Osteoblast (primary cell): Measurements from ENCODE around the gene MC2R. TPM values are rescaled to one million over a fixed set of nuclear protein-coding genes. Genes with fewer than 3 reads are reported as not detected.

Source experiments
- DNase-seq: peaks from one replicate; pipeline ENCODE4 v3.0.0; 2011; ENCODE audit warnings: low spot score, mixed read lengths; ENCODE audit not compliant: insufficient read length; ENCODE audit errors: missing footprints
- H2AFZ ChIP-seq: 2 replicates; pipeline ENCODE4 v1.6.0; 2011; ENCODE audit warnings: mild to moderate bottlenecking, low read length
- H3K27ac ChIP-seq: 2 replicates; pipeline ENCODE4 v1.5.1; 2011; ENCODE audit warnings: mild to moderate bottlenecking, low read depth, low read length, moderate library complexity
- H3K27me3 ChIP-seq: 2 replicates; pipeline ENCODE4 v1.6.0; 2012; ENCODE audit warnings: mild to moderate bottlenecking, control low read depth, inconsistent platforms, low read length, moderate library complexity; ENCODE audit not compliant: insufficient read depth
- H3K36me3 ChIP-seq: 2 replicates; pipeline ENCODE4 v1.5.1; 2011; ENCODE audit warnings: mild to moderate bottlenecking, low read length, control low read depth, moderate library complexity; ENCODE audit not compliant: insufficient read depth
- H3K4me1 ChIP-seq: 2 replicates; pipeline ENCODE4 v1.5.1; 2011; ENCODE audit warnings: mild to moderate bottlenecking, low read length, control low read depth, moderate library complexity; ENCODE audit not compliant: insufficient read depth
- H3K4me2 ChIP-seq: 2 replicates; pipeline ENCODE4 v1.6.0; 2011; ENCODE audit warnings: mild to moderate bottlenecking, low read length; ENCODE audit not compliant: insufficient read depth
- H3K4me3 ChIP-seq: fragments of 200-600 bp; sonication (generic); 3 replicates; pipeline ENCODE4 v1.5.1; 2012; ENCODE audit warnings: mild to moderate bottlenecking, low read length, inconsistent platforms; ENCODE audit not compliant: insufficient read depth
- H3K79me2 ChIP-seq: 2 replicates; pipeline ENCODE4 v1.6.0; 2012; ENCODE audit warnings: mild to moderate bottlenecking, low read length, control low read depth, inconsistent platforms; ENCODE audit not compliant: insufficient read depth
- H3K9me3 ChIP-seq: 2 replicates; pipeline ENCODE4 v1.5.1; 2011; ENCODE audit warnings: low read depth, low read length, control low read depth
- H4K20me1 ChIP-seq: 2 replicates; pipeline ENCODE4 v1.6.0; 2012; ENCODE audit warnings: mild to moderate bottlenecking, low read length, control low read depth; ENCODE audit not compliant: insufficient read depth
- CTCF ChIP-seq: IDR thresholded peaks from 2 replicates; pipeline ENCODE4 v1.5.1; 2011; ENCODE audit warnings: mild to moderate bottlenecking, low read depth, low read length, moderate library complexity; ENCODE audit errors: extremely low read depth
- total RNA-seq: library from RNA; depleted of rRNA; stranded (reverse); fragments of >200 nt; gene quantifications from 2 replicates; pipeline ENCODE4 v1.2.3, GENCODE V29; 2012

Gene MC2R
- total RNA-seq, 1 donor = not detected

- Histone ChIP-seq H3K4me3 (no peak overlapping the region), H3K4me2 (no peak overlapping the region), H3K27me3 (no peaks in the 10 kb centered on the region), H3K27ac (no peak overlapping the region), H4K20me1 (no peaks in the 10 kb centered on the region), H2AFZ (no peak overlapping the region), H3K79me2 (no peaks in the 10 kb centered on the region), H3K36me3 (no peaks in the 10 kb centered on the region), H3K4me1 (no peaks in the 10 kb centered on the region), H3K9me3 (no peaks in the 10 kb centered on the region)
- DNase-seq = no peak
- TF ChIP-seq CTCF = no peak
Observed at GRCh38 chr18:13915995-13916431, 677 bp upstream of the MC2R start.

- no peak overlapping the region for H3K4me3 ChIP-seq
- H3K4me1 ChIP-seq = no peaks in the 10 kb centered on the region
- no peak overlapping the region for H3K4me2 ChIP-seq
- no peaks in the 10 kb centered on the region for H3K79me2 ChIP-seq
- TF ChIP-seq CTCF = no peak
- H3K36me3 ChIP-seq = no peaks in the 10 kb centered on the region
- no peak overlapping the region for H3K27ac ChIP-seq
- no peaks in the 10 kb centered on the region for H4K20me1 ChIP-seq
- H2AFZ ChIP-seq = no peak overlapping the region
- no peak for DNase-seq
- no peaks in the 10 kb centered on the region for H3K27me3 ChIP-seq
- H3K9me3 ChIP-seq = no peaks in the 10 kb centered on the region
Observed at GRCh38 chr18:13914756-13915155, 580 bp downstream of the MC2R start.

- Histone ChIP-seq H3K4me3 (no peak overlapping the region), H3K79me2 (no peaks in the 10 kb centered on the region), H3K4me1 (no peaks in the 10 kb centered on the region), H4K20me1 (no peaks in the 10 kb centered on the region), H2AFZ (no peak overlapping the region), H3K27me3 (no peaks in the 10 kb centered on the region), H3K36me3 (no peaks in the 10 kb centered on the region), H3K27ac (no peak overlapping the region), H3K4me2 (no peak overlapping the region), H3K9me3 (no peaks in the 10 kb centered on the region)
- TF ChIP-seq CTCF = no peak
- no peak for DNase-seq
Observed at GRCh38 chr18:13914170-13914569, 1.2 kb downstream of the MC2R start.

GRCh38 chr18:13913205-13913604 is 2.1 kb downstream of the MC2R start:
- DNase-seq = no peak

More at GRCh38 chr18:13913205-13913604, 2.1 kb downstream of the MC2R start:
- no peaks in the 10 kb centered on the region for H4K20me1 ChIP-seq
- no peak overlapping the region for H3K4me2 ChIP-seq
- no peak overlapping the region for H3K4me3 ChIP-seq
- H3K36me3 ChIP-seq = no peaks in the 10 kb centered on the region
- H3K79me2 ChIP-seq = no peaks in the 10 kb centered on the region
- H3K27ac ChIP-seq = no peak overlapping the region
- H3K4me1 ChIP-seq = no peaks in the 10 kb centered on the region
- H3K9me3 ChIP-seq = no peaks in the 10 kb centered on the region
- H2AFZ ChIP-seq = no peak overlapping the region
- no peak for TF ChIP-seq CTCF
- no peaks in the 10 kb centered on the region for H3K27me3 ChIP-seq
